GM18868 (cell line): Measurements from ENCODE around the gene ACOT12.
"Not testable (repeated sequence)": the region's sequence is repeated elsewhere in the genome, so short reads cannot be mapped to it uniquely, and the experiment has no call there.

Source experiments
- ATAC-seq: cut with Tn5 transposase; IDR thresholded peaks from one replicate; pipeline ENCODE4 v1.9.1; 2021; ENCODE audit warnings: mild to moderate bottlenecking, moderate library complexity; ENCODE audit not compliant: unreplicated experiment

Gene ACOT12

DNA sequence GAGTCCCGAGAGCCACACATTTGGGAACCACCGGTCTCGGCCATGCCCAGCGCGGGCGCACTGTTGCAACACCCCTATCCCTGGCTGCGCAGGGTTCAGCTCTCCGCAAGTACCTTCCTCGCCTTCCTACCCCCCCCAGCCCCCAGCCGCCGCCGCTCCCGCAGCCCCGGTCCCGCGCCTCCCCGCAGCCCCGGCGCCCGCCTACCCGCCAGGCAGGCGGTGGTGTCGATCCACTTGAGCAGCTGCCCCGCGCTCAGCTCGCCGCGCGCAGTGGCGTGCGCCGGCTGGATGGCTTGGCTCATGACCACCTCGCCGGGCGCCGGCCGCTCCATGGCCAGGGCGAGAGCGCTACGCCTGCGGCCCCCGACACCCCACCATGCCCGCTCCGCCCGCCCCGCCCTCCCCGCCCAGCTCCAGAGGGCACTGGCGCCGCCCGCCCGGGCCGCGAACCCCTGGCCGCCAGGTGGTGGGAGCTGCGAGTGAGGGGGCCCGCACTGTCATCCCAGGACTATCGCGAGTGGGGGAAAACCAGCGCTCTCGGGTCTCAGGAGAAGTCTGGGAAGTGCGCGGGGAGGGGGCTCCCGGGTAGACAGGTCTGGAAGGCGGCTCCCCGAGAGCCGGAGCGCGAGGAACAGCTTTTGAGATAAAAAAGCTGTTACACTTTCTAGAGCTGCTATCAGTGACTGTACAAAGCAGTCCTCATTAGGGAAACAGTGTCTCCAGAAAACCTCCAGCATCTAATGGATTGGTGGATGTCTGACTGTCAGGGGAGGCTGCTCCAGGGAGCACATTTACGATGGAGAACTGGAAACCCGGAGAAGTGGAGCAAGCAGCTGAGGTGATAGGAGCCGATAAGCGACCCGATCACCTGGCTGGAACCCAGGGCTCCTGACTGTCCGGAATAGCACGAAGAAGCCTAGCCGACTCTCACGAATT is at the start of gene ACOT12:
Gene ACOT12, minus strand, starts transcription at position 352 of the 936 bp plus-strand sequence. Its CDS starts 20 bp downstream, at position 332.
- no peak for ATAC-seq

DNA sequence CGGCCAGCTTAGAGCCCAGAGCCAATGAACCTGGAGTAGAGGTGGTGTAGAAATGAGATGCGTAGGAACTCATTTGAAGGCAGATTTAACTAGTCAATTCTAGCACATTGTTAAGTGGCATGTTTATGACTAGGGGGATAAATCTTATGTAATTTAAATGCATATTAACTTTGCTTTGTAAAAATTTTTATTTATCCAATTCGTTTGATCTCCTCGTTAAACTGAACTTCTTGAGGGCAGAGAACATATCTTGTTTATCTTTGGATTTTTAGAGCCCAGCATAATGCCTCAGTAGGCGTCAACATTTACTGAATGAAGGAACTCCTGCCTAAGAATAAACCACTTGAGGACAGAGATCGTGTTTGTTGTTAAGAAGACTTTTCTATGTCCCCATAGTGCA is 41.1 kb upstream of the ACOT12 start:
- no peak for ATAC-seq

- ATAC-seq: no peak
These were observed 36.1 kb upstream of the ACOT12 start for GRCh38 chr5:81429985-81430384.

DNA sequence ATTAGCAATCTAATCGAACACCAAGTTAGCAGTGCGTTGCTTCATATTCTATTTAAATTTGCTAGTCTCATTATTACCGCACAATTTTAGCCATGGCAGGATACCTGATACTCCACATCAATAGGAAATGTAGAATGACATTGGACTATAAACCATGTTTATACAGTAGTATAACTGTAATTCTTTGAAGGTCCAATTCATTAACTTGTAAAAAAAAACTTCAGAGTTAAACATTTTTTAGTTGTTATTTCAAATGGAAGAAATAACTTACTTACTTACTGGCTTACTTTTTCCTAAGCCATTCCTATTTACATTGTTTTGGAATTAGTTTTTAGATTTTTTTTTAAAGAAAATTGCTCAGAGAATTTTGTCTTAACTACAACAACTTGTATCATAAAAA is 35.4 kb upstream of the ACOT12 start:
- no peak for ATAC-seq

DNA sequence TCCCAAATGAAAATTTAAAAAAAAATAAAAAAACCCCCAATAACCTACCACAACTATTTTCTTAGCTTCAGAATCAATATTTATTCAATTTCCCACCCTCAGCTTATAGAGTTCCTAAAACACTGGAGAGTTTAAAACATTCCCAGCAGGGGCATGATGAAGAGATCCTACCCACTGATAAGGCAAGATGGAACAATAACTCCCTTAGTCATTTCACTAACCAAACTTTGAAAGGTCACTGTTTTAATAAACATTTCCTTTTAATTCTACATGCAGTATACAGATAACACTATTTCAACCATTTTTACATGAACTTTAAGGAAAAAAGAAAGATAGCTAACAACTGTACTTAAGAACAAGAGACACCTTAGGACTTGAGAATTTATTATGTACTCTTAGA is 34.9 kb upstream of the ACOT12 start:
- no peak for ATAC-seq

GRCh38 chr5:81428446-81428845 is 34.5 kb upstream of the ACOT12 start:
- ATAC-seq: no peak

- ATAC-seq: no peak
These were observed 33.6 kb upstream of the ACOT12 start for GRCh38 chr5:81427566-81427965.

DNA sequence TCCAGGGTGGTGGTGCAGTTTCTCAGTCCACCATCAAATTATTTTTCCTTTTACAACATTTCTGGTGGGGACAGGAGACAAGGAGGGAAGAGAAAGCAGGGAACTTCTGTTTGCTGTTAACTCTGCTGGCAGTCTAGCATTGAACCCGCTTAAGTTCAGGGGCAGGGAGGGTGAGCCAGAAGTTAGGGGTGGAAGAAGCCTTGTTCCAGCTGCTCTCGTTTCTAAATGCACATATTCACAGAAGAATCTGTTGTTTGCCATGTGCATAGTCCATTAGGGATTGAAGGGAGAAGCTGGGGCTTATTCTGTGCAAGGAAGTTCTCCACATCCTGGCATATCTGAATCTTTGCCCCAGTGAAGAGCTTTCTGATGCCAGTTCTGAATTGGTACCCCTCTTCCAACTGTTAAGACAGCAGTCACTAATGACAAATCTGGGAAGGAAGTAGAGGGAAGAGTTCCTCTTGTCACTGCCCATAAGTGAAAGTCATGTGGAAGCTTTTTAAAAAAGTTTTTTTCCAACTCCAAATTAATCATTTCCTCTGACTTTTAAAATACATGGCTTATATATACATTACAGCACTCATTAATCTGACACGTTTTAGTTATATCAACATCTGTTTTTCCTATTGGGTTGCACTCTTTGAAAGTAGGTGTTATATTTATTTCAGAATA is 32.6 kb upstream of the ACOT12 start:
- no peak for ATAC-seq

- no peak for ATAC-seq
These were observed 31.6 kb upstream of the ACOT12 start for GRCh38 chr5:81425569-81425968.

DNA sequence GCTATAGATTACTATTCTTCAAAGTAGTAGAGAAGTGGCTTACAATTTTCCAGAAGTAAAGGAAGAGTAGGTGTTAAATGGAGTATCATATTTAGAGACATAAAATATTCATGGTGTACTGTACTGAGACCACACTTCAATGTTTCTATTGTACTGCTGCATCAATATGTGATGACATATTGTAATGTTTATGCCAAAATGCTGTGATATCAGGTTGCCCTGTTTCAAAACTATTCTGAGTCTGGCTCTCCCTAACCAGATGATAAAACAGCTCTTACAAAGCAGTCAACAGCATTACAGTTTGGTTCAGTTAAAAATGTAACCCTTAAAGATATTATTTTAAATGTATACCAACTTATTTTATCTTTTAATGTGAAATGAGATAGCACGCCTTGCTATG is 30.8 kb upstream of the ACOT12 start:
- ATAC-seq: no peak

DNA sequence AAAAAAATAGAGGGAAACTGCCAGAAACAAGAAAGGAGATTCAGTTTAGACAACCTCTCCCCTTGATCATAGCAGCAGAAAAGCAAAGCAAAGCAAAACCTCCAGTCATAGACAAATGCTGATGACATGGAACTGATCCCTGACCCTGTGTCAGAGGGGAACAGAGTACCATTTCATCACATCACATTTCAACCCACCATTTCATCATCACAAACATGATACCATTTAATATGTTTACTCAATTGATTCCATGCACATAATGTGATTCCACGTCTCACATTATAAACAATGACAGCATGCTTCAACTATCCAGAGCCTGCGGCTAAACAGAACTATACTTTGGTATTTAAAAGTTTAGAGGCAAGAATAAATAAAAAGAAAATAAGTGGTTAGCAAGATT is 28.7 kb upstream of the ACOT12 start:
- ATAC-seq: no peak

DNA sequence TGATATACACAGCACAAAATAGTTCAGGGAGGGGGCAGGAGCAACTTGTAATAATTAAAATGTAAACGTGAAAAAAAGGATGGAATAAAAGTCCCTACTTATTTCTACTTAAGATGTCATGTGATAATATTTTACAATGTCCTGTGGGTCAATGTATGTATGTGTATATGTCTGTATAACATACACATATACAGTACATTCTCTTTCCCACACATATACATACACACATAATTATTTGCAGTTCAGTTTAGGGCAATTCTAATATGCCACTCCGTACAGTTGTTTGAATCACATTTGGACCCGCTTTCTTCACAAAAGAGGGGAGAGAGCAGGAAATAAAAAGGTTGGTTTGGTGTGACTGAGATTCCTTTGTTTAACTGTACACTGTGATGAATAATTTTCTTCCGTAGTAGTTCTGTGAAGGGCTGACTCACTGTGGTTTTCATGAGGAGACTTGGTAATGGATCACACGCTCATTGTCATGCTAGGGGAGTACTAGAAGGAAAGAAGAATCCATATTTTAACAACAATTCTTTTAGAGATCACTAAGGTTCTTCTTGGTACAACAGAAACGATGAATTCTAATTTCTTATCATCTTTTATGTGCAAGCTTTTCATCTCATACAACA is 26.2 kb upstream of the ACOT12 start:
- ATAC-seq: peak; percentile 84

GRCh38 chr5:81418606-81419005 is 24.7 kb upstream of the ACOT12 start:
- ATAC-seq: no peak

- no peak for ATAC-seq
These were observed 23.1 kb upstream of the ACOT12 start for GRCh38 chr5:81417052-81417451.

- ATAC-seq: no peak
These were observed 16.0 kb upstream of the ACOT12 start for GRCh38 chr5:81409896-81410295.

GRCh38 chr5:81409361-81409760 is 15.4 kb upstream of the ACOT12 start:
- no peak for ATAC-seq

DNA sequence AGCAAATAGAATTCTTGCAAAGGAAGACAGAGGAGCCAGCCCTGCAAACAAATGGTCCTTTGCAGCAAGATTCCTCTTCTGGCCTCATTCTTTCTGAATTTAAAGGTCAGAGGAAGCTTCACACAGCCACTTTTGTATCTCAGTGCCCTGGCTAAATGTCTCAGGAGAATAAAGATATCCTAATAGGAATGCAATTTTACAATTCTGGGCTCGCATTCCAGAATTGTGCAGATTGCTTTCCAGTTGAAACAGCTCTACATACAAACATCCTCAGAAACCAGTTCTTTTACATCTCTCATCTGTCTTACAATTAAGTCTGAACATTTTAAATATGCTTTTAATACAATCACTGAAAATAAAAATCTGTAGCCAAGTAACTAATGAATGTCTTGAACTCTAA is 14.6 kb upstream of the ACOT12 start:
- no peak for ATAC-seq

DNA sequence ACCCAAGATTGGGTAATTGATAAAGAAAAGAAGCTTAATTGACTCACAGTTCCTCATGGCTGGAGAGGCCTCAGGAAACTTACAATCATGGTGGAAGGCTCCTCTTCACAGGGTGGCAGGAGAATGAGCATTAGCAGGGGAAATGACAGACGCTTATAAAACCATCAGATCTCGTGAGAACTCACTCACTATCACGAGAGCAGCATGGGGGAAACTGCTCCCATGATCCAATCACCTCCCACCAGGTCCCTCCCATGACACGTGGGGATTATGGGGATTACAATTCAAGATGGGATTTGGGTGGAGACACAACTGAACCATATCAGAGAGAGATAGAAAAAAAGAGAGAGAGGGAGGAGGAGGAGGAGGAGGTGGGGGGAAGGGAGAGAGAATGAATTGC is 13.9 kb upstream of the ACOT12 start:
- not testable (repeated sequence) for ATAC-seq

GRCh38 chr5:81405126-81405891 is 11.4 kb upstream of the ACOT12 start:
- no peak for ATAC-seq

DNA sequence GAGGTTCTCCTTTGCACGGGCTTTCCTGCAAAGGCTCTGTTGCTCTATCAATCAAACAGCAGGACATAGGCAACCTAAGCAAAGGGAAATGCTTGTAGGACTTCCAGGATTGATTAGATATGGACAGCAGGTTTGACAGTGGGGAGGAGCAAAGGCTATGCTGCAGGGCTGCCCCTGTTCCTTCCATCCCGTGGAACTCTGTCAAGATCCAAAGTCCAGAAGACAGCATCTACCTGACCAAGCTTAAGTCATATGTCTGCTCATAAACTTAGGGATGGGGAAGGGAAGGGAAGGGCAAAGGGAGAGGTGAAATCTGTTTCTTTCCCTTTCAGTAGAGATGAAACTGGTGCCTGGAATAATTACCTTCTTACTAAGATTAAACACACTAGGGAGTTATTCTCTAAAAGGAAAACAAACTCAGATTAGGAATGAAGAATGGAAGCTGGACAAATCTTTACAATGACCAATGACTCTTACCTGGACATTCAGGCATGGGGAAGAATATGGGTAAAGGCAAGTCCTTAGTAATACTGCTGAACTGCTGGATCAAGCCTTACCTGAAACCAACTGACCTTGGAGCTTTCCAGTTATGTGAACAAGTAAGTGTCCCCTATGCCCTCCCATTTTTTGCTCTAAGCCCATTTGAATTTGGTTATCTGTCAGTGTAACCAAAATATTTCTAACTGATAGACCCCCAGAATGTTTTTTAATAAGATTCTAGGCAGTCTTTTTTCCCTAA is 8.4 kb upstream of the ACOT12 start:
- no peak for ATAC-seq
